Tibial artery (tissue), 4 donors: ENCODE results near the gene VSNL1.

ENCODE experiments used
- DNase-seq, 2 donors: peaks; one replicate each; pipeline ENCODE4 v3.0.0-alpha.2; 2019
- H3K27ac ChIP-seq, 2 donors: fragments of 200-600 bp; sonication (generic) in 1 of 2; 1 replicate in 1 of 2; 2 replicates in 1 of 2; pipeline ENCODE4 v1.5.1; 2018 to 2019; ENCODE audit warnings: mild to moderate bottlenecking in 1 of 2
- H3K27me3 ChIP-seq, 2 donors: fragments of 200-600 bp; sonication (generic) in 1 of 2; one replicate each; pipeline versions ENCODE4 v1.5.1 to v1.6.0; 2016 to 2019
- H3K36me3 ChIP-seq, 3 donors: fragments of 200-600 bp; sonication (generic) in 2 of 3; one replicate each; pipeline ENCODE4 v1.5.1; 2016 to 2019; ENCODE audit warnings: mild to moderate bottlenecking in 2 of 3
- H3K4me1 ChIP-seq, 4 donors: fragments of 200-600 bp; sonication (generic) in 2 of 4; 1 replicate in 3 of 4; 2 replicates in 1 of 4; pipeline ENCODE4 v1.5.1; 2016 to 2019
- H3K4me3 ChIP-seq, 2 donors: fragments of 200-600 bp; sonication (generic) in 1 of 2; 1 replicate in 1 of 2; 2 replicates in 1 of 2; pipeline ENCODE4 v1.5.1; 2018 to 2019; ENCODE audit warnings: mild to moderate bottlenecking in 2 of 2
- H3K9me3 ChIP-seq, 3 donors: fragments of 200-600 bp; sonication (generic) in 1 of 3; one replicate each; pipeline ENCODE4 v1.5.1; 2016 to 2019
- intact Hi-C: fragments of 100-400 bp; cut with DNase I; formaldehyde crosslinking; loops from one replicate; pipeline ENCODE4 v1.15.0; 2023; ENCODE audit warnings: low total_unique reads
- TF ChIP-seq, protein P1 (sequence below), 2 experiments: fragments of 200-600 bp in 1 of 2; fragments of 450-650 bp in 1 of 2; IDR thresholded peaks; one replicate each; pipeline ENCODE4 v1.5.1; 2017 to 2019; ENCODE audit warnings: antibody characterized with exemption in 2 of 2, mild to moderate bottlenecking in 1 of 2, moderate library complexity in 1 of 2

The VSNL1 gene

DNA sequence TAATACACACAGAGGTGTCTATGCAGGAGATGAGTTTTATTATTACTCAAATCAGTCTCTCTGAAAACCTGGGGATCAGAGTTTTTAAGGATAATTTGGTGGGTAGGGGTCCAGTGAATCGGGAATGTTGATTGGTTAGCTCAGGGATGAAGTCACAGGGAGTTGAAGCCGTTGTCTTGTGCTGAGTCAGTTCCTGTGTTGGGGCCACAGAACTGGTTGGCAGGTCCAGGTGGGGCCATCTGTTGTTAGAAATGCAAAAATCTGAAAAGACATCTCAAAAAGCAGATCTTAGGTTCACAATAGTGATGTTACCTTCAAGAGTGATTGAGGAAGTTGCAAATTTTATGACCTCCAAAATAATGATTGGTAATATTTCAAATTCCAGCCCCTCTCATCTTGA is 86.9 kb downstream of the VSNL1 start:
- intact Hi-C loops, result no loop called here
- H3K27ac ChIP-seq, result no peak overlapping the region
- H3K9me3 ChIP-seq, result peaks cover 0 to 4% (median 0%) of the 10 kb centered on the region in 3 donors
- no peak overlapping the region for H3K4me3 ChIP-seq
- TF ChIP-seq, protein P1, sequence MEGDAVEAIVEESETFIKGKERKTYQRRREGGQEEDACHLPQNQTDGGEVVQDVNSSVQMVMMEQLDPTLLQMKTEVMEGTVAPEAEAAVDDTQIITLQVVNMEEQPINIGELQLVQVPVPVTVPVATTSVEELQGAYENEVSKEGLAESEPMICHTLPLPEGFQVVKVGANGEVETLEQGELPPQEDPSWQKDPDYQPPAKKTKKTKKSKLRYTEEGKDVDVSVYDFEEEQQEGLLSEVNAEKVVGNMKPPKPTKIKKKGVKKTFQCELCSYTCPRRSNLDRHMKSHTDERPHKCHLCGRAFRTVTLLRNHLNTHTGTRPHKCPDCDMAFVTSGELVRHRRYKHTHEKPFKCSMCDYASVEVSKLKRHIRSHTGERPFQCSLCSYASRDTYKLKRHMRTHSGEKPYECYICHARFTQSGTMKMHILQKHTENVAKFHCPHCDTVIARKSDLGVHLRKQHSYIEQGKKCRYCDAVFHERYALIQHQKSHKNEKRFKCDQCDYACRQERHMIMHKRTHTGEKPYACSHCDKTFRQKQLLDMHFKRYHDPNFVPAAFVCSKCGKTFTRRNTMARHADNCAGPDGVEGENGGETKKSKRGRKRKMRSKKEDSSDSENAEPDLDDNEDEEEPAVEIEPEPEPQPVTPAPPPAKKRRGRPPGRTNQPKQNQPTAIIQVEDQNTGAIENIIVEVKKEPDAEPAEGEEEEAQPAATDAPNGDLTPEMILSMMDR (IDR thresholded peaks at IDR 0.05), result no peak
- no peak for DNase-seq
- H3K27me3 ChIP-seq, result no peaks in the 10 kb centered on the region
- H3K36me3 ChIP-seq, result no peaks in the 10 kb centered on the region
- H3K4me1 ChIP-seq, result no peaks in the 10 kb centered on the region

DNA sequence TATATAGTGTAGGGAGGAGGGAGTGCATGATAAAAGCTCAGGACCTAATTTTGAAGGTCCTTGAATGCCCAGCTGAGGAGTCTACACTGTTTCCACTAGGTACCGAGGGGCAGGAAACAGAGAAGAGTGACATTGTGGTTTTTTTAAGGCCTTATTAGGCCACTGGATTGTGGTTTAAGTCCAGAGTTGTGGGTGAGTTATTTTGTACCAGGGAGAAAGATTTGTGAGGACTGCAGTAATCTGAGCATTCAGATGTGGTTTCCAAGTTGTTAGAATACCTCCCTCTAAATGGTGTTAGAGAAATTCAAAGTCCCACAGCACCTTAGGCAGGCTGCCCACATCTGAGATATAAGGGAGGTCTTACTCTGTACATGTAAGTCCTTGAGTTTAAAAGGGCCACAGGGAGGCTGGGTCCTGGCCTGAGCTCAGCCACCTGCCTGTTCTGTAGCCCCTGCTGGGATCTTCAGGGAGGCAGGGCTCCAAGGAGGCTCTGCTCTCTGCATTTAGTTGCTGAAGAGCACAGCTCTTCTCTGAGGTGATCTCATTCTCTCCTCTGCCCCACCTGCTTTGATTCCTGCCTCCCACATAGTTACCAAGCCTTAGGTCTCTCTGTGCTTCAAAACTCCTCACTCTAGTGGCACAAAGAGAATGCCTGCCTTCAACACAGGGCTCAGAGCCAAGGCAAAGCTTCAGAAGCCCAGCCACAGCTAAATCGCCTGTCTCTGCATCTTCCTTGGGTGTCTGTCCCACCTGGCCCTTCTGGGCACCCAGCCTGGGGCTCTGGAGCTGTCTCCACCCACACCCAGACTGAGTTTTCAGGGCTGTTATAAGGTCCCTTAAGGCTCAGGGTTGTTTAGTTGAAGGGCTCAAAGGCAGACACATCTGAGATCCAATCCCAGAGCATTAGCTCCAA is 88.1 kb downstream of the VSNL1 start:
- Histone ChIP-seq H3K36me3 (no peaks in the 10 kb centered on the region), H3K4me1 (no peaks in the 10 kb centered on the region), H3K27ac (no peak overlapping the region), H3K9me3 (peaks cover 0 to 4% (median 0%) of the 10 kb centered on the region in 3 donors), H3K4me3 (no peak overlapping the region), H3K27me3 (no peaks in the 10 kb centered on the region)
- intact Hi-C loops, result no loop called here
- TF ChIP-seq, protein P1 (IDR thresholded peaks at IDR 0.05), result no peak
- no peak for DNase-seq

DNA sequence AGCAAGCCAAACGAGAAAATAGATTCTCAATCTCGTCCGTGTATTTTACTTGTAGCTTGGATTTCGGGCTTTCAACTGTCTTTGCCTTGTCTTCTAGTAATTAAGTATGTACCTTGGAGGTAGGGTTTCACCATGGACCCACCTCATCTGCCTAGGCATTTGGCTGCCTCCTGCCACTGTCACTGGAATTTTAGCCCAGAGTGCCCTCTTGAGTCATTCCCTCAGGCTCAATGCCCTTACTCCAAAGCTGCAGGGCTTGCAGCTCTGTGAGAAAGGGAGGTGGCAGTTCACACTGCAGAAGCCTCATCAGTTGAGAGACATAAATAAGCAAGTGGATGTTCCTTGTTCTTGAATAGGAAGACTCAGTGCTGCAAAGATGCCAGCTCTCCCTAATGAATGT is 89.6 kb downstream of the VSNL1 start:
- Histone ChIP-seq H3K27me3 (no peaks in the 10 kb centered on the region), H3K4me3 (no peak overlapping the region), H3K4me1 (no peaks in the 10 kb centered on the region), H3K36me3 (no peaks in the 10 kb centered on the region), H3K9me3 (peaks cover 0 to 4% (median 0%) of the 10 kb centered on the region in 3 donors), H3K27ac (no peak overlapping the region)
- DNase-seq, result no peak
- intact Hi-C loops, result no loop called here
- TF ChIP-seq, protein P1 (IDR thresholded peaks at IDR 0.05), result no peak

DNA sequence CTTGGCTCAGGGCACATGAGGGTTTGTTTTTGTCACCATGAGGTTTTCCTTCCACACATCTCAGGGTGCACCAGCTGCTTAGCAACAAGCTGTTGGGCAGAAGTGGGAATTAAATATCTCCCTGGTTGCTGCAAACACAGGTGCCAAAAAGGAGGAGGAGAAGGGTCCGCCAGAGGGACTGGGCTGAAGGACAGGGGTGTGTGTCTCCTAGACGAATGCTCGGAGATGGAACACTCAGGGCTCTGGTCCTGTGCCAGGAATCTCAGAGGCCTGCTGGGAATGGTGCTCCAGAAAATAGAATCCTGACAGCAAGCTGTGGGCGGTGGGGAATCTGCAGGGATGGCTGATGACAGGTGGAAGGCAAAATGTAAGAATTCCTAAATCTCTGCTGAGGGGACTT is 94.5 kb downstream of the VSNL1 start:
- TF ChIP-seq, protein P1 (IDR thresholded peaks at IDR 0.05), result no peak
- intact Hi-C loops, result no loop called here
- no peaks in the 10 kb centered on the region for H3K27me3 ChIP-seq
- H3K36me3 ChIP-seq, result no peaks in the 10 kb centered on the region
- no peaks in the 10 kb centered on the region for H3K9me3 ChIP-seq
- H3K27ac ChIP-seq, result no peak overlapping the region
- no peak for DNase-seq
- H3K4me3 ChIP-seq, result no peak overlapping the region
- no peaks in the 10 kb centered on the region for H3K4me1 ChIP-seq

DNA sequence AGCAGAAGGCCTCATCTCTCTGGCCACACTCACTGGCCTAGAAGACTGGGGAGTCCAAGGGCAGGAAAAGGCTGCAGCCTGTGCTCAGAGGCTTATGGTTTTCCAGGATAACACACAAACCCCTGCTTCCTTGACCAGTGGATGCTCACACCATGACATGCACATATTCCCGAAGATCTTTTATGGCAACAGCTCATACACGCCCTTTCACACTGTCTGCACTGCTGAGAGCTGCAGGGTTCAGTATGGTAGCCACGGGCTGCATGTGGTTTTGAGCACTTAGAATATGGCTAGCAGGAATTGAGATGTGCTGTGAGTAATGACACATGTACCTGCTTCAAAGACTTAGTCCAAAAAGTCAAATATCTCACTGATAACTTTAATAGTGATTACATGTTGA is 95.8 kb downstream of the VSNL1 start:
- H3K27ac ChIP-seq, result no peak overlapping the region
- no peak overlapping the region for H3K4me3 ChIP-seq
- H3K4me1 ChIP-seq, result no peaks in the 10 kb centered on the region
- H3K9me3 ChIP-seq, result no peaks in the 10 kb centered on the region
- intact Hi-C loops, result no loop called here
- TF ChIP-seq, protein P1 (IDR thresholded peaks at IDR 0.05), result no peak
- no peak for DNase-seq
- H3K36me3 ChIP-seq, result no peaks in the 10 kb centered on the region
- H3K27me3 ChIP-seq, result no peaks in the 10 kb centered on the region
